HepG2 (cell line): ENCODE results near the gene MCM8. TPM values are rescaled to one million over a fixed set of nuclear protein-coding genes. Genes with fewer than 3 reads are reported as not detected.
A peak's percentile ranks its signal among the peaks of the same experiment; 100 is the strongest.

ENCODE experiments used
- CEBPZ ChIP-seq: IDR thresholded peaks from 2 replicates; pipeline ENCODE4 v1.6.1; 2012; ENCODE audit warnings: low read length, improper control_type of control experiment
- DBP ChIP-seq: sonication (generic); formaldehyde crosslinking; IDR thresholded peaks from 2 replicates; pipeline ENCODE4 v1.4.0; 2020; ENCODE audit warnings: missing genetic modification reagents; ENCODE audit errors: not compliant biosample characterization
- DDIT3 ChIP-seq: sonication (generic); formaldehyde crosslinking; IDR thresholded peaks from 2 replicates; pipeline ENCODE4 v1.4.0; 2020; ENCODE audit warnings: mild to moderate bottlenecking, missing genetic modification reagents
- ELK4 ChIP-seq: sonication (generic); formaldehyde crosslinking; IDR thresholded peaks from 2 replicates; pipeline ENCODE4 v1.9.0; 2021; ENCODE audit warnings: missing genetic modification reagents, borderline replicate concordance
- FOXK2 ChIP-seq: fragments of 450-650 bp; IDR thresholded peaks from 2 replicates; pipeline ENCODE4 v1.6.1; 2016
- GMEB1 ChIP-seq: sonication (generic); formaldehyde crosslinking; IDR thresholded peaks from 2 replicates; pipeline ENCODE4 v1.5.1; 2020; ENCODE audit warnings: missing genetic modification reagents, mild to moderate bottlenecking, borderline replicate concordance
- HMGXB4 ChIP-seq, 2 experiments: sonication (generic) in 1 of 2; formaldehyde crosslinking in 1 of 2; IDR thresholded peaks; 2 replicates each; pipeline versions ENCODE4 v1.4.0 to v1.6.1; 2018 to 2020; ENCODE audit warnings: missing genetic modification reagents in 2 of 2, borderline replicate concordance in 1 of 2, low read depth in 1 of 2, mild to moderate bottlenecking in 1 of 2, missing biosample characterization in 1 of 2
- IRX3 ChIP-seq: sonication (generic); formaldehyde crosslinking; IDR thresholded peaks from 2 replicates; pipeline ENCODE4 v1.8.1; 2023; ENCODE audit warnings: mild to moderate bottlenecking, low read depth, missing genetic modification reagents, borderline replicate concordance
- KDM5A ChIP-seq: fragments of 200-600 bp; sonication (generic); IDR thresholded peaks from 2 replicates; pipeline ENCODE4 v1.7.0; 2018; ENCODE audit warnings: antibody characterized with exemption, mild to moderate bottlenecking, low read length, borderline replicate concordance
- NFIB ChIP-seq: sonication (generic); formaldehyde crosslinking; IDR thresholded peaks from 2 replicates; pipeline ENCODE4 v1.9.0; 2021; ENCODE audit warnings: missing genetic modification reagents, mild to moderate bottlenecking, borderline replicate concordance
- ONECUT2 ChIP-seq: sonication (generic); formaldehyde crosslinking; IDR thresholded peaks from 2 replicates; pipeline ENCODE4 v1.4.0; 2020; ENCODE audit warnings: missing genetic modification reagents
- SATB2 ChIP-seq: sonication (generic); formaldehyde crosslinking; IDR thresholded peaks from 2 replicates; pipeline ENCODE4 v1.5.0; 2020; ENCODE audit warnings: missing genetic modification reagents
- SMC3 ChIP-seq: IDR thresholded peaks from 2 replicates; pipeline ENCODE4 v1.6.1; 2011; ENCODE audit warnings: low read length, improper control_type of control experiment
- SSRP1 ChIP-seq: IDR thresholded peaks from 2 replicates; pipeline ENCODE4 v1.6.1; 2016; ENCODE audit warnings: control low read depth
- ZBTB20 ChIP-seq: sonication (generic); formaldehyde crosslinking; IDR thresholded peaks from 2 replicates; pipeline ENCODE4 v1.8.1; 2023; ENCODE audit warnings: missing genetic modification reagents, low read depth, mild to moderate bottlenecking, borderline replicate concordance
- ZFP37 ChIP-seq: sonication (generic); formaldehyde crosslinking; IDR thresholded peaks from 2 replicates; pipeline ENCODE4 v1.4.0; 2020; ENCODE audit warnings: missing genetic modification reagents, borderline replicate concordance
- ZNF274 ChIP-seq: sonication (generic); formaldehyde crosslinking; IDR thresholded peaks from 2 replicates; pipeline ENCODE4 v1.5.1; 2020; ENCODE audit warnings: mild to moderate bottlenecking, missing genetic modification reagents
- ZNF282 ChIP-seq: fragments of 450-650 bp; IDR thresholded peaks from 2 replicates; pipeline ENCODE4 v1.6.1; 2018; ENCODE audit not compliant: partially characterized antibody
- ZNF703 ChIP-seq: sonication (generic); formaldehyde crosslinking; IDR thresholded peaks from 2 replicates; pipeline ENCODE4 v1.5.1; 2020; ENCODE audit warnings: missing genetic modification reagents, mild to moderate bottlenecking, moderate library complexity, borderline replicate concordance
- polyA plus RNA-seq, 8 experiments: library from polyadenylated mRNA; depleted of rRNA in 3 of 8; stranded (reverse) in 7 of 8; unstranded in 1 of 8; fragments of >200 nt; fragmentation: Illumina TruSeq in 4 of 8; extraction: Trizol in 4 of 8; gene quantifications; 2 replicates each; pipeline versions ENCODE4 v1.2.1 to v1.2.3, GENCODE V29; 2011 to 2016; ENCODE audit warnings: low read depth in 4 of 8, missing spikeins in 1 of 8, mixed read lengths in 1 of 8; ENCODE audit not compliant: insufficient read depth in 1 of 8
- total RNA-seq, 5 experiments: library from RNA; depleted of rRNA; stranded (reverse); fragments of >200 nt; fragmentation: Illumina TruSeq; extraction: Trizol; gene quantifications; 2 replicates each; pipeline ENCODE4 v1.2.3, GENCODE V29; 2016; ENCODE audit warnings: low read depth in 1 of 5

MCM8 gene
- total and polyA plus RNA-seq, 2 of the 13 experiments (the other 11 are each of a cell fraction or from before 2014, with no cell fraction given): 11.5 to 59.3 TPM

GRCh38 chr20:5950271-5951031, at the start of gene MCM8, which contains the start of gene TRMT6 (continued):
- no peak; the same call in 1 of the 2 replicates for TF ChIP-seq SATB2
- peak; percentile 95; the same call in 1 of the 2 replicates for TF ChIP-seq ZNF274
- TF ChIP-seq FOXK2: peak; percentile 75
- TF ChIP-seq CEBPZ: no peak
- TF ChIP-seq GMEB1 (CRISPR knock-in tag): peak; percentile 95
- peak; percentile 93 to 95 for TF ChIP-seq HMGXB4 (CRISPR knock-in tag; IDR thresholded peaks at IDR 0.05; ENCODE audit: borderline replicate concordance in 1 of 2, low read depth in 1 of 2)
- TF ChIP-seq NFIB (CRISPR knock-in tag): no peak
- no peak; the same call in 1 of the 2 replicates for TF ChIP-seq SMC3
- peak; percentile 96 for TF ChIP-seq KDM5A
- no peak for TF ChIP-seq ZBTB20
- TF ChIP-seq DDIT3 (CRISPR knock-in tag): peak; percentile 76
- TF ChIP-seq ONECUT2: peak; percentile 45; the same call in 1 of the 2 replicates
- no peak for TF ChIP-seq ZNF282
- no peak for TF ChIP-seq ZNF703 (CRISPR knock-in tag)
- no peak; the same call in 1 of the 2 replicates for TF ChIP-seq ELK4 (CRISPR knock-in tag)
- TF ChIP-seq DBP (CRISPR knock-in tag): no peak
- peak; percentile 69; the same call in 1 of the 2 replicates for TF ChIP-seq SSRP1 (CRISPR knock-in tag)
- TF ChIP-seq IRX3: peak; percentile 95; the same call in 1 of the 2 replicates
- peak; percentile 96 for TF ChIP-seq ZFP37 (CRISPR knock-in tag)
